ENCODE results near the gene TMEM178B. TPM values are rescaled to one million over a fixed set of nuclear protein-coding genes. Genes with fewer than 3 reads are reported as not detected.

The TMEM178B gene
- total and polyA plus RNA-seq, 9 donors: 0.10 to 1.6 (median 0.30) TPM

DNA sequence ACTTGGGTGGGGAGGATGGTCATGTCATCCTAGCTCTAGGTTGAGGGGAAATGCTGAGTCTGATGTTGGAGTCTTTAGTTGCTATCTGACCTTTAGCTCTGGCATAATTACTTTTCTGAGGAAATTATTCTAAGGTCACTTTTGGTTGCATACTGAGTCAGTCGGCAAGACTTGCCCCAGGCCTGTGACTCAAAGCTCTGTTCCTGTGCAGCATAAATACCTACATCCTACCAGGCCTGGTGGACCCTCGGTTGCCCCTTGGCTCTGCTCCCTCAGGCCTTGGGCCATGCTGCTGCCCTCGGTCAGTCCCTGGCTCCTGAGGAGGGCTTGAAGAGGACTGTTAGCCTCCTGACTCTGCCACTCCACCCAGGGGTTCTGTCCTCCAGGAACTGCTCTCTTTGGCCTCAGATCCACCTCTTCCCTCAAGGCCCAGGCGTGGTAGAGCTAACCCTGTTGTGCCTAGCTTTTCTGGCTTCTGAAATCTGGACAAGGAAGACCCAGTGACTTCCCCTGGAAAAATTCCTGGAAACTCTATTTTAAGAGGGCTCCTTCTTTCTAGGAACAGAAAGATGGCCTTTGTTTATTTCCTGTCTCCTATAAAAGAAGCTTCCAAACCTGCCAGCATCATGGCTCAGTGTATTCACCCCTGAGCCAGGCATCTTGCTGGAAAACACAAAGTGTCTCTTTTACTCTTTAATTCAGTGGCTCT, 71.2 kb downstream of the TMEM178B start:
- Histone ChIP-seq H3K27me3 (no peaks in the 10 kb centered on the region), H3K4me3 (no peak overlapping the region), H3K27ac (no peak overlapping the region), H3K36me3 (no peaks in the 10 kb centered on the region), H3K4me1 (ENCODE audit: insufficient read depth) (no peaks in the 10 kb centered on the region), H3K9me3 (no peaks in the 10 kb centered on the region)
- 66 to 86% (median 68%) methylated on average over 4 of the region's 4 CpGs for whole genome bisulfite sequencing, 3 donors
- TF ChIP-seq POLR2A (IDR thresholded peaks at IDR 0.05): no peak
- TF ChIP-seq EP300 (IDR thresholded peaks at IDR 0.05): no peak
- no peak for TF ChIP-seq CTCF (IDR thresholded peaks at IDR 0.05)
- intact Hi-C loops (cut with DNase I): no loop called here
- DNase-seq: no peak

DNA sequence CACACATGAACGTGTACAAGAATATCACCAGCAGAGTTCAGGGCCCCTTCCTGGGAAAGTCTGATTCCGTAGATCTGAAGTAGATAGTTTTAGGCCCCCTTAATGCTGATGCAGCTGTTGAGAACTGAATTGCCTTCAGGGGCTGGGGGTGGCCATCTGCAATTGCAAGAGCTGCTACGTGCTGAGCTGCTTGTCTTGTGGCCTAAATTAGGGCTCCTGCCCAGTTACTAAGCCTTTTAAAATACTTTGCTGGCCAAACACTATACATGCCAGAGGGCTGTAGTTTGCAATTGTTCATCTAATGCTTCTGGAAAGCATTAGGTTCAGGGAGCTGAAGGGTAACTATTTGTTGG, 71.7 kb downstream of the TMEM178B start:
- Histone ChIP-seq H3K36me3 (no peaks in the 10 kb centered on the region), H3K4me3 (no peak overlapping the region), H3K4me1 (ENCODE audit: insufficient read depth) (no peaks in the 10 kb centered on the region), H3K9me3 (no peaks in the 10 kb centered on the region), H3K27ac (no peak overlapping the region), H3K27me3 (no peaks in the 10 kb centered on the region)
- WGBS, 3 donors: 40 to 49% (median 47%) methylated on average over 3 of the region's 3 CpGs
- no peak for DNase-seq
- intact Hi-C loops (cut with DNase I): no loop called here
- no peak for TF ChIP-seq CTCF (IDR thresholded peaks at IDR 0.05)
- no peak for TF ChIP-seq EP300 (IDR thresholded peaks at IDR 0.05)
- TF ChIP-seq POLR2A (IDR thresholded peaks at IDR 0.05): no peak

GRCh38 chr7:141147482-141147881, 73.6 kb downstream of the TMEM178B start:
- Histone ChIP-seq H3K4me1 (ENCODE audit: insufficient read depth) (no peaks in the 10 kb centered on the region), H3K9me3 (no peaks in the 10 kb centered on the region), H3K36me3 (no peaks in the 10 kb centered on the region), H3K27me3 (no peaks in the 10 kb centered on the region), H3K4me3 (no peak overlapping the region), H3K27ac (no peak overlapping the region)
- DNase-seq: no peak
- 70 to 77% (median 71%) methylated on average over 4 of the region's 4 CpGs for WGBS, 3 donors
- TF ChIP-seq POLR2A (IDR thresholded peaks at IDR 0.05) (no peak), EP300 (IDR thresholded peaks at IDR 0.05) (no peak), CTCF (IDR thresholded peaks at IDR 0.05) (no peak)
- intact Hi-C loops (cut with DNase I): no loop called here

GRCh38 chr7:141150465-141150864, 76.6 kb downstream of the TMEM178B start:
- WGBS, 3 donors: 69 to 74% (median 70%) methylated on average over 2 of the region's 2 CpGs
- Histone ChIP-seq H3K4me1 (ENCODE audit: insufficient read depth) (no peaks in the 10 kb centered on the region), H3K27me3 (no peaks in the 10 kb centered on the region), H3K9me3 (no peaks in the 10 kb centered on the region), H3K36me3 (no peaks in the 10 kb centered on the region), H3K4me3 (no peak overlapping the region), H3K27ac (no peak overlapping the region)
- intact Hi-C loops (cut with DNase I): no loop called here
- TF ChIP-seq CTCF (IDR thresholded peaks at IDR 0.05) (no peak), POLR2A (IDR thresholded peaks at IDR 0.05) (no peak), EP300 (IDR thresholded peaks at IDR 0.05) (no peak)
- DNase-seq: no peak

Measured in ovary (tissue), 9 donors.